Activated CD8-positive, alpha-beta memory T cell treated with anti-CD3 and anti-CD28 coated beads, Interleukin-2, amount 50 U/mL, for 48 hours (primary cell): ENCODE measurements around the gene ATP8B3.

Source experiments
- DNase-seq: peaks from one replicate; pipeline ENCODE4 v3.0.0-alpha.2; 2020

The ATP8B3 gene

GRCh38 chr19:1752757-1753728 lies 59.0 kb downstream of the ATP8B3 start, which contains the start of gene ONECUT3:
TSS of gene ONECUT3 (plus strand) at chr19:1753506. CDS start at chr19:1753663, 157 bp downstream.
- DNase-seq = no peak

DNA sequence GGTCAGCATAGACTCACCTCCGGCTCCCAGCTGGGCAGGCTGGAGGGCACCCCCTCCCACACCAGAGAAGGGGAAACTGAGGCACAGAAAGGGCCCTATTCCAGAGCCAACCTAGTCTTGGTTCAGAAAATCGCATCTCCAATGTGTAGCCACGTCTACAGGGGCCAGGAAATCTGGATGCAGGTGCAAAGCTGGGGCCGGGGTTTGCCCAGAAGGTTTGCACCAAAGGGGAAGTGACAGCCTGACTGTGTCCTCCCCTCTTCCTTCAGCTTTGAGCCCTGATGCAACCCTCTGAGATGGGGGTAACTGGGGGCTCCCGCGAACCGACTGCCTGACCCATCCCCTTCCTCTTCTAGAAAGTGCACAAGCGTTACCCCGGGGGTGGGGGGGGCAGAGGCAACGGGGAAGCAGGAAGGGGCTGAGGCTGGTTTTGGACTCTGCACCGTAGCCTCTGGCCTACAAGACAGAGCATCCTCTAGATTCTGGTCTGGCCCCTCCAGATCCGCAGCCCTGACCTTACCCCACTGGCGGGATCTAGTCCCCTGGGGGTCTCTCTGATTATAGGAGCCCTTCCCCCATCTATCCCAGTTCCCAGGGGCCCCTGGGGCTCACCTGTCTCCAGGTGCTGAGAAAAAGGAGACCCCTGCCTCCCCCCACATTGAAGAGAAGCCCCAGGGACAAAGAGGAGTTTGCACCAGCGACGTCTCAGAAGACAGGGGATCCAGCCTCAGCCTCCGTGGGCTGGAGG lies 59.9 kb downstream of the ATP8B3 start:
- no peak for DNase-seq

DNA sequence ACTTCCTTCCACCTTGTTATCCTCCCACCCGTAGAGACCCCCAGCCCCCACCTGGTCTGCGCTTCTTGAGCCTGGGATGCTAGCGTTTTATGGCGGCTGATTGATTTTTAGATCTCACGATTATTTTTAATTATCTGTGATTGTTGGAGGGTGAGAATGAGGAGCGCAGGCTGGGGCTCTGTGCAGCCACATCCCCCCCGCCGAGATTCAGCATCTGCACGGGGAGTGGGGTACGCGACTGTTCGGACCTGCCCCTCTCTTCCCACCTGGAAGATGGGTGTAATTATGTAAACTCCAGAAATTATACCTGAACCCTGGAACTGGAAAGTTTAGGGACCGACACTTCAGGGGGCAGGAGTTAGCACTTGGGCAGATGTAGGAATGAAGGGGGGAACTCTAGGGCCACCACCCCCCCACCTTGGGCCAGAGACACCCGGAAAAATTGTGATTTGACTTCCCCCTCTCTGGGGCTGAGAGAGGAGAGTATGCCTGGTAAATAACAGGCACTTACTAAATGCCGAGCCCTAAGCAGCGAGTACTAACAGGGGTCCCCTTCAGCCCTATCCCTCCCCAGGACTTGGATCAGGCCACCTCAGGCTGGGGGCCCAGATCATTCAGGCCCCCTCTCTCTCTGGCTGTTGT lies 60.6 kb downstream of the ATP8B3 start:
- DNase-seq = no peak

GRCh38 chr19:1750343-1751021 lies 61.6 kb downstream of the ATP8B3 start:
- DNase-seq = no peak

GRCh38 chr19:1749373-1750342 lies 62.4 kb downstream of the ATP8B3 start:
- DNase-seq = no peak

DNA sequence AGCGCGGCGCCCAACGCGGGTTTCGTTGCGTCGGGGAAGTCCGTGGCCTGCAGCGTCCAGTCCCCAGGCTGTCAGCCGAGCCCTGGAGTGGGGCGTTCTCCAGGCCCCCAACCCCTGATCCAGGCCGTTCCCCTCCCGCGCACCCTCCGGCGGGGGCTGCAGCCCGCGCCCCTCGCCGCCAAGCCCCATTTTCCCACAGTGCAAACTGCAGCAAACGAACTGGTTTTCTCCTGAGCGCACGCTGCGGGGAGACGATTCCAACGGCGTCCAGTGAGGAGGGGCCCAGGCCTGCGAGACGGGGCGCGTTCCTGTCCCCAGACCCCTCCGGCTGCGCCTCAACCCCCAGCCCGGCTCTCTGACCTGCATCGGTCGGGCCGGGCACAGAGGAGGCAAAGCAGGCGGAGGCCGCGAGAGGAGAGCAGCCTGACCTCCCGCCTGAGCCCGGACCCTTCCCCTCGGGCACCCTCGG lies 63.2 kb downstream of the ATP8B3 start:
- DNase-seq = no peak

GRCh38 chr19:1748115-1748872 lies 63.8 kb downstream of the ATP8B3 start:
- DNase-seq = no peak

- no peak for DNase-seq
Measured at GRCh38 chr19:1747285-1748114, 64.6 kb downstream of the ATP8B3 start.

GRCh38 chr19:1746401-1747284 lies 65.4 kb downstream of the ATP8B3 start:
- peak; percentile 61 for DNase-seq

DNA sequence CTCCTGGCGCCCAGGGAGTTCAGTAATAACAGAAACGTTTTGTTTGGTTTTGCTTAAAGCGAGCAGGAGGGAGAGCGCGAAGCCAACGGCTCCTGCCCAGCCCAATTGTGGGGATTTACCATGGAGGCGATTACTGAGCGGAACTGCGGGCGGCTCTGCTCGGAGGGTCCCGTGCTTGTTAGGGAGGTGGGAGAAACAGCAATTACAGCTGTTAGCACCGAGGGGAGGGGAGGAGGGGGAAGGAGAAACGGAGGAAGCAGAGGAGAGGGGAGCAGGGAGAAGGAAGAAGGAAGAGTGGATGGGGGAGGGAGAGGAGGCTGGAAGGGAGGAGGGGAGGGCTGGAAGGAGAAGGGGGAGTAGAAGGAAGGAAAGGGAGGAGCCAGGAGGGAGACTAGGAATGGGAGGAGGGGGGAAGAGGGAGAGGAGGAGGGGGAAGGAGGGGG lies 66.5 kb downstream of the ATP8B3 start:
- DNase-seq = no peak

GRCh38 chr19:1744822-1745563 lies 67.1 kb downstream of the ATP8B3 start:
- DNase-seq = no peak

DNA sequence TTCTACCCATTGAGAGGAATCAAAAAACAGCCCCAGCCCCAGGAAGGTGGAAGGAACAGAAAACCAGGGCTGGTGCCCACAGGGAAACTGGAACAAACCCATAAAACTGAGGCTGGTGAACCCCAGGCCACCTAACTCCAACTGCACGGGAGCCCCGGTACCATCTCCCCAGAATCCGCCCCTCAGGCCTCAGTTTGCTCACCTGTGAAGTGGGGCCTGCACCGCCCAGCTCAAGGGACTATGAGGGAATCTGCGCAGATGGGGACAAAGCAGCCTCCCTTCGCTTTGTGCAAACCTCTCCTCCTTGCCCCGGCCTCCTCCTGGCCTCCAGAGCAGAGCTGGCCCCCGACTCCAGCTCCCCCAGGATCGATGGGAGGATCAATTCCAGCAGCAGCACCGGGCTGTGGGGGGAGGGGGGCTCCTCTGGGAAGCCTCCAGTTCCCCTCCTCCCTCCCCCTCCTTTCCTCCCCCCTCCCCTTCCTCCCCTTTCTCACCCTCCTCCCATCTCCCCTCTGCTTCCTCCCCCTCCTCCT lies 67.9 kb downstream of the ATP8B3 start:
- DNase-seq = no peak

- DNase-seq = no peak
Measured at GRCh38 chr19:1742989-1743696, 68.9 kb downstream of the ATP8B3 start.

- DNase-seq = no peak
Measured at GRCh38 chr19:1739960-1740629, 72.0 kb downstream of the ATP8B3 start.

DNA sequence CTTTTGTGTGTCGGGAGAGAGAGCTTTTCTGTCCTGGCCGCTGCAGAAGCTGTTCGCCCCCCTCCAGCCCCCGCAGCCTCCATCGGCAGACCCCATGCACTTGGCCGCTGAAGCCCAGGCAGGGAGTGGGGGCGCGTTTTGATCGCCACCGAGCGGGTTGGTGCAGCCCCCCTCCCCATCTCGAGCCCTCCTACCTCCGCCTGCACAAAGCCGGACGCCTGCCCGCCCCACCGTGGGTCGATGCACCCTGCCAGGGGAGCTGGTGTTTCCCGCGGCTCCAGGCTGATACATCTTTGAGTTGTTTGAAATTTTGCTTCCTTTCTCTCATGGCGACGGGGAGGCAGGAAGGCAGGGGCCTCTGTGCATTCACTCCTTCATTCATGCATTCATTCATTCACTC lies 75.1 kb downstream of the ATP8B3 start:
- no peak for DNase-seq

- no peak for DNase-seq
Measured at GRCh38 chr19:1736280-1736679, 75.8 kb downstream of the ATP8B3 start.
